MCF 10A (cell line): ENCODE results near the gene ACACA. TPM values are rescaled to one million over a fixed set of nuclear protein-coding genes. Genes with fewer than 3 reads are reported as not detected.
A peak's percentile ranks its signal among the peaks of the same experiment; 100 is the strongest.
"Not testable (repeated sequence)": the region's sequence is repeated elsewhere in the genome, so short reads cannot be mapped to it uniquely, and the experiment has no call there.

Experiments
- BruUV-seq: library from RNA; stranded (reverse); fragments of 400-500 nt; replicated peaks from 2 replicates; lab custom pipeline; 2021; lab: Mats Ljungman, UMichigan
- CTCF ChIA-PET: fragments of 300-600 bp; sonication (Branson Sonifier 250); formaldehyde crosslinking; extraction: SDS; loops from one replicate; lab custom pipeline; 2021; ENCODE audit warnings: antibody characterized with exemption, inconsistent platforms; lab: Yijun Ruan, JAX
- POLR2A ChIA-PET: fragments of 300-600, 350-650 bp; sonication (Branson Sonifier 250); formaldehyde crosslinking; extraction: SDS; loops from one replicate; lab custom pipeline; 2020; ENCODE audit warnings: antibody characterized with exemption, inconsistent platforms; lab: Yijun Ruan, JAX
- DNase-seq: peaks from one replicate; pipeline ENCODE4 v3.0.0-alpha.2; 2018; ENCODE audit not compliant: unreplicated experiment
- H3K27ac Mint-ChIP-seq: one replicate; pipeline ENCODE4 v1.8.0; 2022; ENCODE audit warnings: mild to moderate bottlenecking, low read depth, mixed read lengths; ENCODE audit not compliant: unreplicated experiment
- H3K27me3 Mint-ChIP-seq: one replicate; pipeline ENCODE4 v1.8.0; 2022; ENCODE audit warnings: mixed read lengths; ENCODE audit not compliant: insufficient read depth, unreplicated experiment
- H3K36me3 Mint-ChIP-seq: one replicate; pipeline ENCODE4 v1.8.0; 2022; ENCODE audit warnings: mild to moderate bottlenecking, moderate library complexity, mixed read lengths; ENCODE audit not compliant: insufficient read depth, unreplicated experiment
- H3K4me1 Mint-ChIP-seq: one replicate; pipeline ENCODE4 v1.8.0; 2022; ENCODE audit warnings: mixed read lengths; ENCODE audit not compliant: insufficient read depth, unreplicated experiment
- H3K4me3 Mint-ChIP-seq: one replicate; pipeline ENCODE4 v1.8.0; 2022; ENCODE audit warnings: mild to moderate bottlenecking, moderate library complexity, mixed read lengths; ENCODE audit not compliant: unreplicated experiment
- H3K9me3 Mint-ChIP-seq: one replicate; pipeline ENCODE4 v1.8.0; 2022; ENCODE audit warnings: mixed read lengths; ENCODE audit not compliant: unreplicated experiment
- CTCF ChIP-seq: fragments of 200-600 bp; IDR thresholded peaks from one replicate; pipeline ENCODE4 v1.8.0; 2022; ENCODE audit warnings: antibody characterized with exemption, mild to moderate bottlenecking; ENCODE audit not compliant: unreplicated experiment
- intact Hi-C: fragments of 100-400 bp; cut with micrococcal nuclease; formaldehyde crosslinking; loops from 2 replicates; pipeline ENCODE4 v1.14.1; 2022
- total RNA-seq: library from RNA; stranded (reverse); gene quantifications from 2 replicates; pipeline ENCODE4 v1.2.3, GENCODE V29; 2022

ACACA gene
- total RNA-seq, 1 experiment from 2014 or later = 100 TPM

- Mint-ChIP-seq H3K27ac (no peak overlapping the region), H3K9me3 (no peaks in the 10 kb centered on the region), H3K36me3 (peaks cover 71% of the 10 kb centered on the region), H3K27me3 (no peaks in the 10 kb centered on the region), H3K4me3 (no peak overlapping the region), H3K4me1 (no peaks in the 10 kb centered on the region)
- CTCF ChIA-PET = interaction anchor here (0.6 to 1.2 kb wide), 6 partner anchors 13 to 1184 kb away, joined by 3 to 6 read pairs (median 3); no protein-coding TSS in a partner anchor
- TF ChIP-seq CTCF = peak; percentile 28
- DNase-seq = no peak
- no TSS peak for BruUV-seq
- POLR2A ChIA-PET = interaction anchor here (0.6 to 1.0 kb wide), 5 partner anchors 9 to 1557 kb away, joined by 3 to 4 read pairs (median 3); no protein-coding TSS in a partner anchor
- intact Hi-C loops = no loop called here
These were observed 7.4 kb upstream of the ACACA start for GRCh38 chr17:37413875-37414519.

DNA sequence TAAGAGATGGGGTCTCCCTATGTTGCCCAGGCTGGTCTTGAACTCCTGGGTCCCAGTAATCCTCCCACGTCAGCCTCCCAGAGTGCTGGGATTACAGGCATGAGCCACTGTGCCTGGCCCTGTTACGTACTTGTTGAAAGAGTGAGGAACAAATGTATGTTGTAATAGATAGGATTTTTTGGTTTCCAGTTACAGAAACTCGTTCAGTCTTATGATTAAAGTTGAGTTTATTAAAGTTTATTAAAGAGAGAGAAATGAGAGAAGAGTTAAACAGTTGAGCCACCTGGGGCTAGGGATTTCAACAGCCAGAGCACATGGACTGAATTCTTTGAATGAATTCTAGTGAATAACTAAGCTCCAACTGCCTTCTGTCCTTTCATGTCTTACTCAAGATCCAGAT is 3.7 kb upstream of the ACACA start:
- TF ChIP-seq CTCF = no peak
- ChIA-PET POLR2A (interaction anchor here (0.6 to 8.1 kb wide), 4 partner anchors 20 to 84 kb away, joined by 3 to 111 read pairs (median 10); partner anchors contain the start of gene DUSP14), CTCF (interaction anchor here (0.6 kb wide), 1 partner anchor 10 kb away, joined by 4 read pairs; no protein-coding TSS in a partner anchor)
- Mint-ChIP-seq H3K27ac (no peak overlapping the region), H3K9me3 (no peaks in the 10 kb centered on the region), H3K4me1 (peaks cover under 1% of the 10 kb centered on the region), H3K4me3 (no peak overlapping the region), H3K27me3 (no peaks in the 10 kb centered on the region), H3K36me3 (peaks cover 58% of the 10 kb centered on the region)
- no peak for DNase-seq
- no TSS peak for BruUV-seq
- intact Hi-C loops = no loop called here

DNA sequence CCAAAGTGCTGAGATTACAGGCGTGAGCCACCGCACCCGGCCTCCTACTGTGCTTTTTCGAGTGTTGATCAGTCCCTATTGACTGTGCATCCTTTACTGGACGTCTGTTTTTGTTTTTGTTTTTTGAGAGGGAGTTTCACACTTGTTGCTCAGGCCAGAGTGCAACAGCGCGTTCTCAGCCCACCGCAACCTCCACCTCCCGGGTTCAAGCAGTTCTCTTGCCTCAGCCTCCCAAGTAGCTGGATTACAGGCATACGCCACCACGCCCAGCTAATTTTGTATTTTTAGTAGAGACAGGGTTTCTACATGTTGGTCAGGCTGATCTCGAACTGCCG is 1.5 kb upstream of the ACACA start:
- intact Hi-C loops, H3K27me3 Mint-ChIP-seq, H3K9me3 Mint-ChIP-seq, H3K4me1 Mint-ChIP-seq, BruUV-seq, H3K27ac Mint-ChIP-seq, DNase-seq: not testable (repeated sequence)
- POLR2A ChIA-PET = interaction anchor here (1.0 to 8.1 kb wide), 10 partner anchors 11 to 84 kb away, joined by 4 to 111 read pairs (median 12); partner anchors contain the start of gene DUSP14
- H3K36me3 Mint-ChIP-seq = peaks cover 43% of the 10 kb centered on the region
- CTCF ChIA-PET = interaction anchor here (1.4 to 2.6 kb wide), 2 partner anchors 22 to 34 kb away, joined by 5 to 10 read pairs; no protein-coding TSS in a partner anchor
- H3K4me3 Mint-ChIP-seq = peak overlapping the region; percentile 95

DNA sequence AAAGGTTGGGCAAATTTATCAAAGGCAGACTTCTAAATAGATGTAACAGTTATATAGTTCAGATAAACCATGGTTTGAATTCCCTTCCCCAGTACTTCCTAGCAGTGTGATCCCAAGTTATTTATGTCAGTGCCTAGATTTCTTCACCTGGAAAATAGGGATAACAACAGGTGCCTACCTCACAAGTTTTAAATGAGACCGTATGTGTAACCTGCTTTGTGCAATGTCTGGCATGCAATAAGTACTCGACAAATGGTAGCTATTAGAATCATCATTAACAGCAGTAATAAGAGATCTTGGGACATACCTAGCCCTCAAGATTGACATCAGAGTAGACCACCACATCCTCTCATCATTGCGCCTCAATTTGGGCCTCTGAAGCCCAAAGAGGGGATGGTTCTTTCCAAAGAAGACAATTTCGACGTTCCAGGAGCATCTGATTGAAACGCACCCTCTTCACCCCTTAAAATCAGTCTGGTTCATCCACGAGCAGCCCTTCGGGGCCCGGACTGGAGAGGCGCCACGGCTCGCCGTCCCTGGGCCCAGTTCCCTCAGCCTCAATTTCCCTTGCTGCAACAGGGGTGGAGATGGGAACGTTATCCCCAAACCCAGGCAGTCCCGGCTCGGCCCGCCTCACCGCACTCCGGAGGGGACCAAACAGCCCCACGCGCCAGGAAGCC is 541 bp downstream of the ACACA start:
- intact Hi-C loops = loop anchor here (2.0 kb wide), 1 partner anchor 85 kb away; no protein-coding TSS in a partner anchor
- ChIA-PET CTCF (no interaction called here), POLR2A (interaction anchor here (0.7 to 8.1 kb wide), 15 partner anchors 12 to 871 kb away, joined by 3 to 111 read pairs (median 4); partner anchors contain the start of genes DUSP14, MYO19 and PIGW)
- H3K36me3 Mint-ChIP-seq = peaks cover 23% of the 10 kb centered on the region
- peaks cover 10% of the 10 kb centered on the region for H3K4me1 Mint-ChIP-seq
- H3K27me3 Mint-ChIP-seq = no peaks in the 10 kb centered on the region
- peak; percentile 35 for DNase-seq
- H3K9me3 Mint-ChIP-seq = no peaks in the 10 kb centered on the region
- no peak for TF ChIP-seq CTCF
- peak overlapping the region; percentile 52 for H3K27ac Mint-ChIP-seq
- BruUV-seq = TSS peak; percentile 63
- peak overlapping the region; percentile 95 for H3K4me3 Mint-ChIP-seq

DNA sequence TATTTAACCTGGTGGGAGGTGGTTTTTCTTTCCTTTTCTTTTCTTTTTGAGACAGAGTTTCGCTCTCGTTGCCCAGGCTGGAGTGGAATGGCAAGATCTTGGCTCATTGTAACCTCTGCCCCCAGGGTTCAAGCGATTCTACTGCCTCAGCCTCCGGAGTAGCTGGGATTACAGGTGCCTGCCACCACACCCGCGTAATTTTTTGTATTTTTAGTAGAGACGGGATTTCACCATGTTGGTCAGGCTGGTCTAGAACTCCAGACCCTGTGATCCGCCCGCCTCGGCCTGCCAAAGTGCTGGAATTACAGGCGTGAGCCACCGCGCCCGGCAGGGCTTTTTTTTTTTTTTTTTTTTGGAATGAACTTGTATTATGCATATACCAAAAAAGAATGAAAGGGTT is 1.1 kb downstream of the ACACA start:
- H3K4me3 Mint-ChIP-seq = peak overlapping the region; percentile 95
- intact Hi-C loops = not testable (repeated sequence)
- POLR2A ChIA-PET = interaction anchor here (0.8 to 8.1 kb wide), 14 partner anchors 13 to 105 kb away, joined by 3 to 111 read pairs (median 4); partner anchors contain the start of gene DUSP14

More for the DNA sequence above, 1.1 kb downstream of the ACACA start:
- not testable (repeated sequence) for H3K27me3 Mint-ChIP-seq, DNase-seq, H3K4me1 Mint-ChIP-seq, H3K9me3 Mint-ChIP-seq, BruUV-seq
- Mint-ChIP-seq H3K36me3 (peaks cover 17% of the 10 kb centered on the region), H3K27ac (peak overlapping the region; percentile 52)
- CTCF ChIA-PET = interaction anchor here (0.7 kb wide), 1 partner anchor 44 kb away, joined by 5 read pairs; no protein-coding TSS in a partner anchor
